ENCODE measurements around the gene MCC. TPM values are rescaled to one million over a fixed set of nuclear protein-coding genes. Genes with fewer than 3 reads are reported as not detected.

MCC gene
- polyA plus RNA-seq, 5 donors = 12.5 to 17.2 (median 15.7) TPM

DNA sequence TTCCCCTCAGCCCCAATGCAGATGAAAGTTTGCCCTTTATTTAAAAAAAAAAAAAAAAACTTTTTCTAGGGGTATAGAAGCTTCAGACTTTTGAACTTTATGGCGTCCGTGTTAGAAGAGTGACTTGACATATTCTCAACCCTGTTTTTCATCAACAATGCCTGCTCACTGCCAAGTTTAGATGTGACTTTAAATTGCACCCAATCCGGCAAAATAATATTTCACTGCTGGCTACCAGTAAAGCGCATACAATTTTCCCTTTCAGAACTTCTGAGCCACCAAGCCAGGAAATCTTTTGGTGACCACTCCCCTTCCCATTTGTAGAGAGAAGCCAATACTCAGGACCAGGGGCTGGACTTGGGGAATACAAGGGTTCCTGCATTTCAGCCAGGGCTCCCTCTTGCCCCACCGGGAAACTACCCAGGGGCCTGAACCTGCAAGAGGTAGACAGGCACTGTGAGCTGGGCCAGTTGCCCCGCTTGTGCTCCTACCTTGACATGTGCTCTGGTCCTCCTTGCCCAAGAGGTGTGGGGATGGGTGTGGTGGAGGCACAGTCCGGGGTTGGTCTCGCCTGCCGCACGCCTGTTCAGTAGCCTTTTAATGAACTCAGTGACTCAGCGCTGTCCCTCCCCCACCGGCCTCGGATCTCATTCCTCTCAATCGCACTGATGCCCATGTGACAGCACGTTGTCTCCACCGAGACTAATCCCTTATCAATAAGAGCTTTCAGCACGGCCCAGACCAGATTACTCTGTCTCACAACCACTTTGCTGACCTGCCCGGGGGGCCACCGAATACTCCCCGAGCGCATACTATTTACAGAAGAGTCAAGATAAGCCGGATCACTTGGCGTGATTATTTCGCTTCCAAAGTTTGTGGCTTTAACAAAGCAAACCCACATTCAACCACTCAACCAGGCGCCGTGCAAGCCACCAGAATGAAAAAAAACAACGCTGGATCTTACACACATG lies 285.2 kb downstream of the MCC start:
- DNase-seq = no peak

DNA sequence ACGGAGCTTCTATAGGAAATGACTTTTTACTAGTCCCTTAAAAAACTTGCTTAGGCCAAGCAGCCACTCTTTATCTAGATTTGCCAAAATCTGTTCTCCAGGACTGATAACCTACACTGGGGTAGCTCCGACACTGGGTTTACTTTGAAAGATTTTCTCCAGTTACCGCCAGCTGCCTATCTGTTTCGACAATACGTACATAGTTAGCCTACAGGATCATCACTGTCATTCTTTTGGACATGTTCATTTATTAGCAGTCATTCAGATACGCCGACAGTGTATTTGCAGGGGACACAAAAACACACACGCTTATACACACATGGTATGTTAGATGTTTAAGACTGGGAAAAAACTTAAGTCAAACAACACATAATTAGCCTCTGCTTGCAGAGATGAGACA lies 286.0 kb downstream of the MCC start:
- no peak for DNase-seq

DNA sequence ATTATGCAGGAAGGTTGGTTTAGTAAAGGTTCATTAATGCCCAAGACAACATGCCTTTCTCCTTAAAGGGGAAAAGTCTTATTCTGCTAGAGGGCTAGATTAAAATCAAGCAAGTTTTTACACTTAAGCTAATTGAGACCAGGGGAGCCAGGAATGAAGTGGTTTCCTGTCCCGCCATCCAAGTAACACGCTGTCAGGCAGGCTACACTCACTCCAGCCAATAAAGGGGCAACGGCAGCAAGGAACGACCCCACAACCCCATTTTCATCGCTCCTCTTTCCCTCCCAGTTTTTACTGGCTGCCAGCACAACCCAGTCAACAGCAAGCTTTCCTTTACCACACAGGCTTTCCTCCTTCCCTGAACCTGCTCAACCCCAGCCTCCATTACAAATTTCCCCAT lies 286.5 kb downstream of the MCC start:
- DNase-seq = no peak

DNA sequence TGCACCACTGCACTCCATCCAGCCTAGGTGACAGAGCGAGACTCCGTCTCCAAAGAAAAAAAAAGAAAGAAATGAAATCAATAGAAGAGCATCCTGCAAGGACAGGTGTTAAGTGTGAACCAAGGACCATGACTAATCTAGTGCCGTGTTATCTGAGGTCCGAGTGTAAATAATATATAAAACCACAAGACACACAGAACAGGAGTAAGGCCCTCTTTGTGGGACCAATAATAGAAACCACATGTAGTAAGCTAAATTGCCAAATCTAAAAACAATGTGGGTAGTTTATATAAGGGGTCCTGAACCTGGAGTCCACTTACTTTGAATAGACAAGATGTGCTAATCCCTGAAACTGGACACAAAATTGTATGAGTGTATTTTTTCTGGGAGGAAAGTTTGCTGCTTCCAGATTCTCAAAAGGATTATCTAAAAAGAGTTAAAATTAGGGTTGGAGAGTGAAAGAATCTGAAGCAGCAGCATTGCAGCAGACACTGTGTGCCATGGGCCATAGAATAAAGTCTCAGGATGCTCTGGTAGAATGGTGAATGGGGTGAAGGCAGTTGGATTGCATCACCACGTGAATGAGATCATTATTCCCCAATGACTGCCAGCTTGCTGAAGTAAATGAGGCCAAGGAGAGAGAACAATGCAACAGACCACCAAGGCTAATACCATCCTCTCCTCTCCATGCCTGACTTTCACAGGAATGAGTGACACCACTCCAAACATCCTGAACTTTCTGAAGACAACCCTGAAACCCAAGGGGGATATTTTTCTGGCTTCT lies 288.9 kb downstream of the MCC start:
- DNase-seq = no peak

DNA sequence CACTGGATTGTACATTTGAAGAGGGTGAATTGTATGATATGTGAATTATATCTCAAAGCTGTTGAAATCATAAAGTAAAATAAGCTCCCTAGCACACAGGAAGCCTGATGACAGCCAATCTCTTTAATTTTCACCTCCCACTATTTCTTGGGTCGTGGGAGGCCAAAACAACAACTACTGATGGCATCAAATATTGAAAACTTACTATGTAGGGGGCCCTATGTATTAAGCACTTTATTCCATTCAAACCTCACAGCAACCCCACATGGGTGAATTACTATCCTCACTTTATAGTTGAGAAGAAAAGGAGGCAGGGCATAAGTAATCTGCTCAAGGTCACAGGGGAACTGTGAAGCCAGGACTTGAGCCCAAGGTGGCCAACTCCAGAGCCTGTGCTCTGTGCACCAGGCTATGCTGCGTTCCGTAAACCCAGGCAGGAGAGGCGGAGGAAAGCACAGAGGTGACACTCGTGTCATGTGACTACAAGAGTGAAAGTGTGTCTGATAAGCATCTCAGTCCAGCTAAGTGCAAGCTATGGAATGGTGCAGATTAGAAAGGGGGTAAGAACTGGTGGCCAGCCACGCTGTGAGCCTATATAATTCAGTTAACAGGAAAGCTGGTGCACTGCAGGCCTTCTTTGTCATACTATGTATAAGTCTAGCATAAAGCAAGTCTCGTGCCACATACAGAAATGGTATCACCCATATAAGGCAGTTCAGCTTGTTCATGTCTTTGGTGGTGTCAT lies 290.6 kb downstream of the MCC start:
- DNase-seq = no peak

DNA sequence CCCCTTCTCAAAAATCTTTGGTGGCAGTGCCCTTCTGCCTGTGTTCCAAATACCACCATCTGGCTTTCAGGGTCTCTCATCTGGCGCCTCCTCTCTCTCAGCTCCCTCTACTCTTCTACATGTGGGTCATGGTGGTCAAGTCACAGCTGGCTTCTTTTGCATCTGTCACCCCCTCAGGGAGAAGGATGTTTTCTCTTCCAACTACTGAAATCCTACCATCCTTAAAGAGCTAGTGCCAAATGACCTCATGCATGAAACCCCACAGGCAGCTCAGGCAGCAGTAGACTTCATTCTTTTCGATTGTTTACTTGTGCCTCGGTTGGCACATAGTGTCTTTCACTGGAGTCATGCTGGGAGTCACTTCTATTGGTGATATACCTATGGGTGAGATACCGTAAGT lies 292.5 kb downstream of the MCC start:
- DNase-seq = no peak

DNA sequence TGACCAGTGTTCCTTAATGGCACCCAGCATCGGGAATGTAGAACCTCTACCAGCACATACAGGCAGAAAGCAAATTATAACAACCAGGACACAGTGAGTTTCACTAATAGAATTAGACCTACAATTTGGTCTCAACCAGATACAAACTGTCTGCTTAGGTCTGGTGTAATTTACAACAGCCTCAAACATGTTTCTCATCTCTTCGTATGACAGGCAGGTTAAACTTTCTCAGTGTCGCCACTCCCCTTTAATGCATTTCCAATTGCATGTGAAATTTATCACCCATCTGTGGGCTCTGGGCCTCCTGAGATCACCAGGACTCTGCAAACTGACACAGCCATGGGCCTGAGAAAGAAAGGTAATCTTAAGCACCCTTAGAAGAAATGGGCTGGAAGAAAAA lies 293.0 kb downstream of the MCC start:
- no peak for DNase-seq

DNA sequence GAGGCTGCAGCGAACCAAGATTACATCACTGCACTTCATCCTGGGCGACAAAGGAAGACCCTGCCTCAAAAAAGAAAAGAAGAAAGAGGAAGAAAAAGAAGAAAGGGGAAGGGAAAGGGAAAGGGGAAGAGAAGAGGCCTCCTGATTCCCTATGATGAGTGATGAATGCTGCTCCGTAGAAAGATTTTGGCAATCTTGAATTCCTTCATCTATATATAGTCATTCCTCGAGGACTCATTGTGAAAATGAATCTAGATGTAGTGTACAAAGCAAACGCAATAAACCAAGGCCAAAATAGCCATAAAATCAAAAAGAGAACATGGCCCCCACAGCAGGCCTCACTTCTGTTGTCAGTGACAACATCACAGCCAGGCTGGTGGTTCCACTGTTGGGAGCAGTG lies 293.7 kb downstream of the MCC start:
- DNase-seq = no peak

DNA sequence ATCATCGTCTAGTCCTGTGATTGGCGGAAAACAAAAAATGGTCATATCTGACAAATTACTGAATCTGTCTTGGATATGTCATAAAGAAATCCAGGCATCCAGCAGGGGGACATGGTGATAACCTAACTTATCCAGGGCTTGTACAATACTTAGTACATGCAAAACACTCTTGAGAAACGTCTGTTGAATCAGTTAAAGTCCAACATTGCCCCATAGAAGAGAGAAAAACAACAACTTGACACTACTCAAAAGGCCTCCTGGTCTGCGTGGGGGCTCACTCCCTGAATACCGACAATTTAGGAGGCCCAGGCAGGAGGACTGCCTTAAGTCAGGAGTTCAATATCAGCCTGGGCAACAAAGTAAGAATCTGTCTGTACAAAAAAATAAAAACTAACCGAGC lies 294.1 kb downstream of the MCC start:
- no peak for DNase-seq

DNA sequence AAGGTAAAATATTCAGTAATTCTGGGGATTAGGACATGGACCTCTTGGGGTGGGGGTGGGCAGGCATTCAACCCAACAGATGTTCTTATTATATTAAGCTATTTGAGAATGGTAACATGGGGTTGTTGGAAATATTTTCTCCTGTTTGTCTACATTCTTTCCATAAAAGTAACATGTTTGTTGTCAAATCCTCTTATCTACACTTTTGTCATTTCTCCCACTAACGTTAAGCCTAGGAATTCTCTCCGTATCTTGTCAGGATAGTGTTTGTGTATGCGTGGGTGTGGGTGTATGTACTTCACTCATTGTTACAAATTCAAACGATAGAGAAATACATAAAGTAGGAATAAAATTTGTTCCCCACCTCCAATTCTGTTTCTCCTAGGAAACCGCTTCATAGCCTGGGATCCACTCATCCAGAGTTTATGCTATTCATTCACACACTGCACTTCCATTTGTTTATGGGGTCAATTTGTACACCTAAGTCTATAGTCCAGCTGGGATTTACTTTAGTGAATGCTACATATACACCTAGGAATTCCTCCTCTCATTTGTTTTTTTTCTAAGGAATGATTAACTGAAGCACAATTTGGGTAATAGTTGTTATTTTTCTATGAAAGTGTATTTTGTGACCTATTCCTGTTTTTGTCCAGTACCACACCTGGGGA lies 294.8 kb downstream of the MCC start:
- no peak for DNase-seq

DNA sequence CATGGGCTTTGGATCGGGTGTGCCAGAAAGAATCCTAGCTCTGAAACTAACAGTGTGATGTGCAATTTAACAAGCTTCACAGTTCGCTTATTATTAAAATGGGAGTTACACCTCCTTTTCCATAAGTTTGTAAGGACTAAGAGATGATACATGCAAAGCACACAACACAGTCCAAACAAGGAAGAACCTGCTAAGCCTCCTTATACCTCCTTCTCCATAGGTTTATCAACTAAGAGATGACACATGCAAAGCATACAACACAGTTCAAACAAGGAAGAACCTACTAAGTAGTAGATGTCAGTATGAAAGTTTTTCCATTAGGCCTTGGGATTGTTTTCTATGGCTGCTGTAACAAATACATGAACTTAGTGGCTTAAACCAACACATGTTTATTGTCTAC lies 295.7 kb downstream of the MCC start:
- DNase-seq = no peak

DNA sequence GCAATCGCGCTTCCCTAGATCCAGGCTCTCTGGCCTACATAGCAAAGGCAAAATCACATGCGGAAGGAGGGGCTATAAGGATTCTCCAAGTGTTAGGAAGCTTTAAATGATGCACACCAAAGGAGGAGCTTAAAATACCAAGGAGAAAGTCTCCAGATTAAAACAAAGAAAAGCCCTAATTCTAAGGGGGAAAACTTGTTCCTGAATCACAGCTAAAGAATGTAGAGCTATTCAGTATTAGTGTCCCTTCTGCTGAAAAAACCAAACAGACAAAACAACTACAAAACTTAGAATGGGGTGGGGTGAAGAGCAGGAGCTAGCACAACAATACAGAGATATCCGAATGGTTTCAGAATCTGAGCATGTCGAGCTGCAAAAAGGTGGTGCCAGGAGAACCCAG lies 297.9 kb downstream of the MCC start:
- DNase-seq = no peak

DNA sequence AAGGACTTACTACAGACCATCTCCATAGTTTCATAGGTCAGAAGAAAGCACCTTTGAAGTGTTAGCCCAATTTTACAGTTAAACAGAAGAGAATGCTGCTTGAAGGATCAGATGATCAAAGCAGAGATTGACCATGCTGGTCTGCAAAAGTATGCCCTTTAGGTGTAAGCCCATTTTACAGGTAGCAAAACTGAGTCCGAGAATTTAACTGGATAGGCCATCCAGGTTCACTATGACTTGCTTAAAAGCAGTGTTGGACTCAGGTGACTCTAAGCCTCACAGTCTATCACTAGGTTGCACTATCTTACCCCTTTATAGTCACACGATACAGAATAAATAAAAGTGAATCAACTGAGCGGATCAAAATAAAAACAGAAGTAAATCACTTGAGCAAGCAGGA lies 299.0 kb downstream of the MCC start:
- DNase-seq = no peak

DNA sequence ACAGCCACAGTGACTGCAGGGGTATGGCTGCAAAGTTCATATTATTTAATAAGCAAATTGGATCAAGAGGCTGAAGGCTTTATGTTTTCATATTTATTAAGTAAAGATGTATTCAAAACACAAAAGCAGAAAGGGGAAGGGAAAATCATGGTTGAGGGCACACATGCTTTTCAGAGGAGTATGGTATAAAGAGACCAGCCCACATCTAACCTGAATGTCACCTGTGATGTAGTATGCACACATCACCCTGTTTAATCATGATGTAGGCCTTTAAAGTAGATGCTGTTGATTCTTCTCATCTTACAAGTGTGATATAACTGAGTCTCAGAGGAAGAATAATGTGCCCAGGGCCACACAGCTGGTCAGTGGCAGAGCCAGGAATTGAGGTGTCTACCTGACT lies 299.8 kb downstream of the MCC start:
- no peak for DNase-seq

DNA sequence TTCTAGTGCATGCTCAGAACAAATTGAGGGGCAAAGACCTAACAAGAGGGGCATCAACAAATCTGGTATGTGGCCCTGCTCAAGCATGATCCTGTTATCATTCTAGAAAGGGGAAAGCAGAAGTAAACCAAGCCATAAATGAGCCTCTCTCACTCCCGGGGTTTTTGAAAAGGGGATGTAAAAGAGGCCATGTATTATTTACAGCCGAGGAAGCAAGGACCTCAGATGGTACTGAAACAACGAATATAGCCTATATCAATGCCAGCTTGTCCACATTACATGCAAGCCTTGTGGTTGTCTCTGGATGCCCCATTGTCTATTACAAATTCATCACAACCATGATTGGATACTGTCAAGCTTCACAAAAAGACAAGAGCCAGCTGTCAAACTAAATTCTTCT lies 300.3 kb downstream of the MCC start:
- DNase-seq = no peak

DNA sequence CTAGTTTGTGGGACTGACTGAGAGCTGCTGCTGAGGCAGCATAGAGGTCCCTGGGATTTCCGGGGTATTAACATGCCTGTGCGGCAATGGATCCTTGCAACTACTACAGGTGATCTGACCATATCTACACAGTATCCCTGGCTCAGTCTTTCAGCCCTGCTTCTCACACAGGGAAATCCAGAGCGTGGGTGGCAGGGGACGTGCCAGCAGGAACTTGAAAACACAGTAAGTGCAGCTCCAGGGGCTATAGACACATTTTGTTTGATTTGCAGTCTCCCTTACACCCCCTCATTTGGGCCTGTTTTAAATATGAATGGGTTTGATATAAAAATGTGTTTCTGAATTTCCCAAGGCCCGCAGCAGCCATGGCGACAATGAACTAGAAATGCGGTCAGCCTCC lies 302.2 kb downstream of the MCC start:
- no peak for DNase-seq

DNA sequence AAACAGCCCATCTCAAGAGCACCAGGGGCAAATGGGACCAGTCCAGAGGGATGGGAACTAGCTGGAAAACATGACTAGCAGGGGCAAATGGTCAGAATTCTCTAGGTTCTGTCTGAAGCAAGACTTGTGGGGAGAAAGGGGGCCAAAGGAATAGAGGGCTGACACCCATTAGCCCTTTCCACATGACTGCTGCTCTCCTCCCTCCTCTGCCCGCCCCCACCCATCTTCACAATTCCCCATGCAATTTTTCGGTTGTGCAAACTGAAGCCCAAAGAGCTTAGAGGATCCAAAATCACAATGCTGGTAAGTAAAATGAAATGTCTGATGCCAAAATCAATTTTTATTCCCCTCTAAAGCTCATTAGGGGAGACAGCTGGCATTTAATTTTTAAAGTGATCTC lies 304.6 kb downstream of the MCC start:
- no peak for DNase-seq

DNA sequence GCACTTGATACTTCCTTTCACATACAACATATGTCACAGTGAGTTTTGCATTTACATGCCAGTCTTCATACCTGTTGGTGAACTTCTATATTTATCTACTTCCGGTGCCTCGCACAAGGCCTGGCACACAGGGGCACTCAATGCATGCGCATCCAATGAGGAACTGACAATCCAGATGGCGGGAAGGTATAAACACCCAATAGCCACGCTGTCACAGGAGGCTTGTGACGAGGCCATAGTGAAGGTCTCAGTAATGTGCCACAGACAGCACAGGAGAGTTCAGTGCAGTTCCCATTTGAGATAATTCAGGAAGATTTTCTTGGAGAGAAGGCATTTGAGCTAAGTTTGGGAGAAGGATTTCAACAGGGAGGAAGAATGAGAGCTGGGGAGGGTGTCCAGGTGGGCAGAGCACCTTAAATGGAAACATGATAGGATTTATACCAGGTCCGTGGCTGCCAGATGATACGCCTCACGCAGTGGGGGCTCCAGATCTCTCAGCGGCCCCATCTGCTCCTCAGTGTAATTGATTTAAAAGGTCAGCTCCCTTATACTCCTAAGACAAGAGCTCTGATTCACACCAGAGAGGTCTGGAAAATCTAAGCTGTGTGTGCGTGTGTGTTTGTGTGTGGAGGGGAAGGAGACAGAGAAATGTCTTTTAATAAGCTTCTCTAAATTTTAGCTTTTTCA lies 305.5 kb downstream of the MCC start:
- no peak for DNase-seq

DNA sequence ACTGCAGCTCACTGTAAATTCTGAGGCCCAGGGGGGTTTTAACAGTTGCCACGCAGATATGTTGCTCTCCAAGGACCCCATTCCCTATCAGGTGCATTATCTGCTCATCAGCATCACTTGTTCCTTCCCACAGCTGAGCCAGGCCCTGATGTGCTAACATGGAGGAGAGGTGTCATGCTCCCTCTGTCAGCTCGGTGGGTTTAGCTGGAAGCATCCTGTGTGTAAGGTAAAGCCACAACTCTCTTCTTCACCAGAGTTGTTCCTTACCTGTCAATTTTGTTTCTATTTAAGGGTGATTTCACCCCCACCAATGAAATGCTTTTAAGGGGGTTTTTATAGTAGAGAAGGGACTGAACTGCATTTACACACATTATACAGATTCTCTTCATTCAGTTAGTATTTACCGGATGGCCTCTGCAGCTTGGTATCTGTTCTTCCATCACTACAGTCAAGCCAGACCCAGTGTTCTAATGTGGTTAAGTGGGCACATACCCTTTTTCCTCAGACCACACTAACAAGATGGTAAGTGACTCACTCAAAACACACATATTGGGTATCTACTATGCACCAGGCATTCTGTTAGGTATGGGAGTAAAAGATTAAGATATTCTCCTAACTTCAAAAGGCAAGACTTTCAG lies 306.3 kb downstream of the MCC start:
- no peak for DNase-seq

DNA sequence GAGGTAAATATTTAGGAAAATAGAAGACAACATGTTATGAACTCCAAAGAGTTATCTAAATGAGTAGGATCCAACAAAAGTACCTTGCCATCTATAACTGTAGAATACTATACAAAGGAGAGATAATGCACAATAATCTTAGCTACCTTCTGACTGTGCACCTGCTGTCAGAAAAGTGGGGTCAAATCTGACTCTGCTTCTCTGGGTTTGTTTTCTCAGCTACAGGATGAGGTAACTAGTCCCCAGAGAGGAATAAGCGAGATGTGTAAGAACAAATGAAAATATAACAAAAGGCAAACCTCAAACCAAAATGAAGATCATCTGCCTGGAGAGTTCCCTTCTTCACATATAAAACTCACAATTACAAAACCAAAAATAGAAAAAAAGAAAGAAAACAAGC lies 306.8 kb downstream of the MCC start:
- no peak for DNase-seq

DNA sequence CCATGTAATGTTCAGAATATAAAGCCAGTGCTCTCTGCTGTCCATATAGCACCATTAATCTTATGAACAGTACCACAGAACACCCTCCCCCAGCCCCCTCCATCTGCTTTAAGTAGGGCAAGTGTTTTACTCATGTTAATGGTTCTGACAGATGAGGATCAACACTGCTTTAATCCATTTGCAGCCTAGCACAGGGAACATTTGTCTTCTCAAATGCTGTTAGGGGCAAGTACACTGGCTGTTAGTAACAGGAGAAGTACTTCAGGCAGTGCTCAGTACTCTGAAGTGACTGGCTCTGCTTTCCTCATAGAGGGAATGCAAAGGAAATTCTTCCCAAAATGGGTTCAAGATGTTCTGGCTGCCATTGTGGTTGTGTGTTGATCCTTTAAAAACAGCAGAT lies 309.1 kb downstream of the MCC start:
- no peak for DNase-seq

Data from right lung (tissue), 5 donors.